Esophagus muscularis mucosa (tissue), 4 donors: ENCODE measurements around the gene PCBP3. TPM values are rescaled to one million over a fixed set of nuclear protein-coding genes. Genes with fewer than 3 reads are reported as not detected.

ENCODE experiments used
- DNase-seq: peaks from one replicate; pipeline ENCODE4 v3.0.0-alpha.2; 2017; ENCODE audit errors: extremely low spot score
- H3K27ac ChIP-seq, 4 donors: fragments of 200-600 bp; sonication (generic); replicated peaks in 1 of 4; 1 replicate in 3 of 4; 2 replicates in 1 of 4; pipeline ENCODE4 v1.5.1; 2016 to 2019; ENCODE audit warnings: mild to moderate bottlenecking in 1 of 4
- H3K27me3 ChIP-seq, 4 donors: fragments of 200-600 bp; sonication (generic); one replicate each; pipeline versions ENCODE4 v1.5.1 to v1.6.0; 2016 to 2019
- H3K36me3 ChIP-seq, 4 donors: fragments of 200-600 bp; sonication (generic); one replicate each; pipeline ENCODE4 v1.5.1; 2016 to 2019
- H3K4me1 ChIP-seq, 4 donors: fragments of 200-600 bp; sonication (generic); one replicate each; pipeline ENCODE4 v1.5.1; 2016 to 2019
- H3K4me3 ChIP-seq, 4 donors: fragments of 200-600 bp; sonication (generic); 1 replicate in 2 of 4; 2 replicates in 2 of 4; pipeline ENCODE4 v1.5.1; 2016 to 2019; ENCODE audit warnings: mild to moderate bottlenecking in 4 of 4, moderate library complexity in 1 of 4
- H3K9me3 ChIP-seq, 4 donors: fragments of 200-600 bp; sonication (generic); 1 replicate in 3 of 4; 2 replicates in 1 of 4; pipeline ENCODE4 v1.5.1; 2016 to 2019
- EP300 ChIP-seq: sonication (generic); formaldehyde crosslinking; IDR thresholded peaks from one replicate; pipeline ENCODE4 v1.6.1; 2017; ENCODE audit warnings: antibody characterized with exemption
- POLR2A ChIP-seq: fragments of 450-650 bp; IDR thresholded peaks from one replicate; pipeline ENCODE4 v1.6.1; 2017; ENCODE audit warnings: antibody characterized with exemption, moderate library complexity, mild to moderate bottlenecking, low read depth
- POLR2AphosphoS5 ChIP-seq, 2 donors: sonication (generic); formaldehyde crosslinking; IDR thresholded peaks; one replicate each; pipeline ENCODE4 v1.6.1; 2017; ENCODE audit warnings: antibody characterized with exemption in 2 of 2
- WGBS: methylation state at CpG from one replicate; pipeline ENCODE4 v1.1.5; 2018; 5-methylcytosine and 5-hydroxymethylcytosine counted together
- intact Hi-C: fragments of 100-400 bp; cut with DNase I; formaldehyde crosslinking; loops from one replicate; pipeline ENCODE4 v1.15.1; 2023
- total RNA-seq, 4 donors: library from RNA; depleted of rRNA; stranded (reverse); fragments of >200 nt; gene quantifications; one replicate each; pipeline versions ENCODE4 v1.1.0 to v1.2.1, GENCODE V29; 2016
- TF ChIP-seq, protein P1 (sequence below), 3 experiments: fragments of 200-600 bp in 2 of 3; fragments of 450-650 bp in 1 of 3; sonication (generic) in 2 of 3; IDR thresholded peaks; one replicate each; pipeline ENCODE4 v1.5.1; 2017 to 2019; ENCODE audit warnings: antibody characterized with exemption in 3 of 3, mild to moderate bottlenecking in 2 of 3, moderate library complexity in 1 of 3

PCBP3 gene
- total RNA-seq, 4 donors from 2014 or later, result 7.5 to 9.2 (median 8.1) TPM

GRCh38 chr21:45845063-45845769, 201.7 kb downstream of the PCBP3 start:
- Histone ChIP-seq H3K9me3 (peaks cover 0 to 14% (median 8%) of the 10 kb centered on the region in 4 donors), H3K27me3 (no peaks in the 10 kb centered on the region), H3K27ac (no peak overlapping the region), H3K4me3 (no peak overlapping the region), H3K4me1 (peaks cover 13 to 22% (median 14%) of the 10 kb centered on the region in 4 donors), H3K36me3 (no peaks in the 10 kb centered on the region)
- TF ChIP-seq, protein P1, sequence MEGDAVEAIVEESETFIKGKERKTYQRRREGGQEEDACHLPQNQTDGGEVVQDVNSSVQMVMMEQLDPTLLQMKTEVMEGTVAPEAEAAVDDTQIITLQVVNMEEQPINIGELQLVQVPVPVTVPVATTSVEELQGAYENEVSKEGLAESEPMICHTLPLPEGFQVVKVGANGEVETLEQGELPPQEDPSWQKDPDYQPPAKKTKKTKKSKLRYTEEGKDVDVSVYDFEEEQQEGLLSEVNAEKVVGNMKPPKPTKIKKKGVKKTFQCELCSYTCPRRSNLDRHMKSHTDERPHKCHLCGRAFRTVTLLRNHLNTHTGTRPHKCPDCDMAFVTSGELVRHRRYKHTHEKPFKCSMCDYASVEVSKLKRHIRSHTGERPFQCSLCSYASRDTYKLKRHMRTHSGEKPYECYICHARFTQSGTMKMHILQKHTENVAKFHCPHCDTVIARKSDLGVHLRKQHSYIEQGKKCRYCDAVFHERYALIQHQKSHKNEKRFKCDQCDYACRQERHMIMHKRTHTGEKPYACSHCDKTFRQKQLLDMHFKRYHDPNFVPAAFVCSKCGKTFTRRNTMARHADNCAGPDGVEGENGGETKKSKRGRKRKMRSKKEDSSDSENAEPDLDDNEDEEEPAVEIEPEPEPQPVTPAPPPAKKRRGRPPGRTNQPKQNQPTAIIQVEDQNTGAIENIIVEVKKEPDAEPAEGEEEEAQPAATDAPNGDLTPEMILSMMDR (IDR thresholded peaks at IDR 0.05), result no peak
- TF ChIP-seq POLR2A, result no peak
- no peak for TF ChIP-seq POLR2AphosphoS5 (IDR thresholded peaks at IDR 0.05)
- no peak for TF ChIP-seq EP300
- no peak for DNase-seq
- 89% methylated on average over 9 of the region's 12 CpGs for WGBS
- intact Hi-C loops, result no loop called here

- intact Hi-C loops, result no loop called here
- H3K27ac ChIP-seq, result no peak overlapping the region
- peaks cover 13 to 22% (median 14%) of the 10 kb centered on the region in 4 donors for H3K4me1 ChIP-seq
- H3K9me3 ChIP-seq, result peaks cover 0 to 11% (median 6%) of the 10 kb centered on the region in 4 donors
- TF ChIP-seq EP300 (no peak), POLR2A (no peak), POLR2AphosphoS5 (IDR thresholded peaks at IDR 0.05) (no peak)
- TF ChIP-seq, protein P1 (IDR thresholded peaks at IDR 0.05), result no peak
- H3K36me3 ChIP-seq, result no peaks in the 10 kb centered on the region
- H3K27me3 ChIP-seq, result no peaks in the 10 kb centered on the region
- no peak overlapping the region for H3K4me3 ChIP-seq
- whole genome bisulfite sequencing, result 48% methylated on average over 2 of the region's 3 CpGs
- no peak for DNase-seq
Observed at GRCh38 chr21:45845770-45846090, 202.2 kb downstream of the PCBP3 start.

GRCh38 chr21:45846373-45847160, 203.0 kb downstream of the PCBP3 start:
- H3K27me3 ChIP-seq, result no peaks in the 10 kb centered on the region
- TF ChIP-seq EP300 (no peak), POLR2A (no peak), POLR2AphosphoS5 (IDR thresholded peaks at IDR 0.05) (peak in 1 of 2 donors; percentile 48)
- TF ChIP-seq, protein P1 (IDR thresholded peaks at IDR 0.05), result no peak
- peaks cover 0 to 3% (median 0%) of the 10 kb centered on the region in 4 donors for H3K9me3 ChIP-seq
- H3K4me1 ChIP-seq, result peaks cover 13 to 22% (median 14%) of the 10 kb centered on the region in 4 donors
- H3K4me3 ChIP-seq, result no peak overlapping the region
- no peaks in the 10 kb centered on the region for H3K36me3 ChIP-seq
- 79% methylated on average over 8 of the region's 8 CpGs for WGBS
- intact Hi-C loops, result no loop called here
- no peak overlapping the region for H3K27ac ChIP-seq
- DNase-seq, result no peak

DNA sequence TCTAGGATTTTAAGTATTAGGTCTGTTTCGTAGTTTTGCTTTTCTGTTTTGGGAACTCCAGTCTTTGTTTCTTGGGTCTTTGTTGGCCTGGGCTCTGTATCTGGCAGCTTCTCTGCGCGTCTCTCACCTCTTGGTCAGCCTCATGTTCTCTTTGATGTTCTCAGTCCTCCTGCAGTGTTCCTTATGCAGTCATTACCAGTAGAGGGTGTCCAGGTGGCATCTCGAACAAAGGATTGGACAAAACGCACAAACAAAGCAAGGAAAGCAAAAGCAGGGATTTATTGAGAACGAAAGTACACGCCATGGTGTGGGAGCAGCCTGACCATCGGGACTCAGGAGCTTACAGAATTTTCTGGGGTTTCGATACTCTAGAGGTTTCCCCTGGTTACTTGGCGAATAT, 204.3 kb downstream of the PCBP3 start:
- intact Hi-C loops, result no loop called here
- H3K36me3 ChIP-seq, result peaks cover 0 to under 1% (median 0%) of the 10 kb centered on the region in 4 donors
- no peak overlapping the region for H3K4me3 ChIP-seq
- H3K4me1 ChIP-seq, result peaks cover 13 to 22% (median 14%) of the 10 kb centered on the region in 4 donors
- no peaks in the 10 kb centered on the region for H3K27me3 ChIP-seq
- no peak overlapping the region for H3K27ac ChIP-seq
- no peak for DNase-seq
- WGBS, result 90% methylated on average over 10 of the region's 10 CpGs
- TF ChIP-seq, protein P1 (IDR thresholded peaks at IDR 0.05), result no peak
- no peak for TF ChIP-seq POLR2AphosphoS5 (IDR thresholded peaks at IDR 0.05)
- no peak for TF ChIP-seq EP300
- no peak for TF ChIP-seq POLR2A
- no peaks in the 10 kb centered on the region for H3K9me3 ChIP-seq
